ENCODE results near the gene TMEFF1.

- TF ChIP-seq, protein P1, sequence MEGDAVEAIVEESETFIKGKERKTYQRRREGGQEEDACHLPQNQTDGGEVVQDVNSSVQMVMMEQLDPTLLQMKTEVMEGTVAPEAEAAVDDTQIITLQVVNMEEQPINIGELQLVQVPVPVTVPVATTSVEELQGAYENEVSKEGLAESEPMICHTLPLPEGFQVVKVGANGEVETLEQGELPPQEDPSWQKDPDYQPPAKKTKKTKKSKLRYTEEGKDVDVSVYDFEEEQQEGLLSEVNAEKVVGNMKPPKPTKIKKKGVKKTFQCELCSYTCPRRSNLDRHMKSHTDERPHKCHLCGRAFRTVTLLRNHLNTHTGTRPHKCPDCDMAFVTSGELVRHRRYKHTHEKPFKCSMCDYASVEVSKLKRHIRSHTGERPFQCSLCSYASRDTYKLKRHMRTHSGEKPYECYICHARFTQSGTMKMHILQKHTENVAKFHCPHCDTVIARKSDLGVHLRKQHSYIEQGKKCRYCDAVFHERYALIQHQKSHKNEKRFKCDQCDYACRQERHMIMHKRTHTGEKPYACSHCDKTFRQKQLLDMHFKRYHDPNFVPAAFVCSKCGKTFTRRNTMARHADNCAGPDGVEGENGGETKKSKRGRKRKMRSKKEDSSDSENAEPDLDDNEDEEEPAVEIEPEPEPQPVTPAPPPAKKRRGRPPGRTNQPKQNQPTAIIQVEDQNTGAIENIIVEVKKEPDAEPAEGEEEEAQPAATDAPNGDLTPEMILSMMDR (IDR thresholded peaks at IDR 0.05) = no peak
- no peak for TF ChIP-seq POLR2A (IDR thresholded peaks at IDR 0.05)
Measured at GRCh38 chr9:100474082-100474923, 1.4 kb downstream of the TMEFF1 start.
